Thymus (tissue), 11 donors: ENCODE data around the gene ZNF581. TPM values are rescaled to one million over a fixed set of nuclear protein-coding genes. Genes with fewer than 3 reads are reported as not detected.
A peak's percentile ranks its signal among the peaks of the same experiment; 100 is the strongest.

Source experiments
- DNase-seq, 9 donors: peaks; one replicate each; pipeline ENCODE4 v3.0.0-alpha.2; 2013; ENCODE audit warnings: low spot score in 9 of 9, low read depth in 6 of 9, missing footprints in 1 of 9
- H3K27ac ChIP-seq, 2 donors: one replicate each; pipeline ENCODE4 v1.5.1; 2013; ENCODE audit warnings: control low read depth in 1 of 2, low read depth in 1 of 2, low read length in 1 of 2, mild to moderate bottlenecking in 1 of 2, moderate library complexity in 1 of 2
- H3K27me3 ChIP-seq, 2 donors: one replicate each; pipeline ENCODE4 v1.5.1; 2013; ENCODE audit warnings: low read length in 1 of 2; ENCODE audit not compliant: control insufficient read depth in 2 of 2, insufficient read depth in 1 of 2
- H3K36me3 ChIP-seq, 2 donors: one replicate each; pipeline ENCODE4 v1.5.1; 2013; ENCODE audit warnings: low read length in 1 of 2, mild to moderate bottlenecking in 1 of 2, moderate library complexity in 1 of 2; ENCODE audit not compliant: control insufficient read depth in 2 of 2, insufficient read depth in 2 of 2
- H3K4me1 ChIP-seq, 2 donors: one replicate each; pipeline ENCODE4 v1.5.1; 2013; ENCODE audit warnings: low read length in 2 of 2; ENCODE audit not compliant: control insufficient read depth in 2 of 2, insufficient read depth in 2 of 2
- H3K4me3 ChIP-seq, 2 donors: one replicate each; pipeline ENCODE4 v1.5.1; 2013; ENCODE audit warnings: low read length in 2 of 2, control low read depth in 1 of 2, mild to moderate bottlenecking in 1 of 2
- H3K9me3 ChIP-seq, 2 donors: one replicate each; pipeline ENCODE4 v1.5.1; 2013; ENCODE audit warnings: low read length in 1 of 2, mild to moderate bottlenecking in 1 of 2; ENCODE audit not compliant: control insufficient read depth in 2 of 2, insufficient read depth in 1 of 2
- WGBS: extraction: QIAGEN DNeasy Blood & Tissue Kit; methylation state at CpG from one replicate; pipeline ENCODE4 v1.1.7; 2013; 5-methylcytosine and 5-hydroxymethylcytosine counted together
- polyA plus RNA-seq: library from polyadenylated mRNA; stranded (reverse); fragments of 200-250 nt; gene quantifications from one replicate; pipeline ENCODE4 v1.2.3, GENCODE V29; 2013
- total RNA-seq: library from RNA; stranded (reverse); fragments of 120-200 nt; gene quantifications from one replicate; pipeline ENCODE4 v1.2.4, GENCODE V29; 2013
- donor health status: healthy.

ZNF581 gene
- total and polyA plus RNA-seq, 2 donors: 19.0 to 22.9 TPM

DNA sequence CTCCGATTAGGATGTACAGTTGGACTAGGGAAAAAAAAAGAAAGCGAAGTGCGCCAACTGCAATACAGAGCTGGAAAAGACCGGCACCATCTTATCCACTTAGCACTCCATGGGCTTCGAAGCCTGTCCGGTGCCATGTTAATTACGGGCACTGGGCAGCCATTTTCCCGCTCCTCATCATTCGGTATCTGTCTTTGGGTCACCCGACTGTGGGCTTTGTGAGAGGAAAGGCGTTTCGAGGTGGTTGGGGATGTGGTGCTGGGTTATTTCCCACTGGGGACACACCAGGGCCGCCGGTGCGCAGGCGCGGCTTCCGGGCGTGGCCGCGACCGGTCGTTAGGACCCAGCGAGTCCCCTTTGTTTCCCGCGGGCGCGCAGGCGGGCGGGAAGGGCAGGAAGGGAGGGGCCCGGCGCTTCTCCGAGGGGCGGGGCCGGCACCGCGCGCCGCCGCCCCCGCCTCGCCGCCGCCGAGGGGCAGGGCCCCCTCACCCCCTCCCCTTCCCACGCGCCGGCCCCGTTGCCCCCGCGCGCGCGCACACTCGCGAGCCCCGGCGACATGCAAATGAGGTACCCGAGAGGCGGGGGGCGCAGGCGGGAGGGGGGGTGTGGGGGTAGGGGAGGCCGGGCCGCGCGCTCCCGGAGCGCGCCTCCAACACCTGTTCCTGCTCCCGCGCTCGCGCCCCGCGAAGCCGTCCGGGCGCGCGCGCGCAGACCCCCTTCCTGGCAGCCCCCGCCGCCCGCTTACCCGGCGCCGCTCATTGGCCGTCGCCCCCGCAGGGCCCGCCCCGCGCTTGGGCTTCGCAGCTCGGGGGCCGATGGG is 43.4 kb upstream of the ZNF581 start, which contains the start of gene ZNF524:
Gene ZNF524 (plus strand): TSS at position 447 of the 820 bp plus-strand sequence. CDS start 1,825 bp downstream, outside the sequence.
- under 1% methylated on average over 95 of the region's 97 CpGs for WGBS
- Histone ChIP-seq H3K4me1 (peaks cover 12 to 34% of the 10 kb centered on the region in 2 donors), H3K36me3 (peaks cover 21 to 23% of the 10 kb centered on the region in 2 donors), H3K9me3 (peaks cover 0 to 7% of the 10 kb centered on the region in 2 donors), H3K4me3 (peak within 1 kb of the TSS; percentile 75 to 92), H3K27me3 (no peaks in the 10 kb centered on the region), H3K27ac (peak within 1 kb of the TSS; percentile 95 to 100)
- peak; percentile 92 to 99 (median 96) for DNase-seq

DNA sequence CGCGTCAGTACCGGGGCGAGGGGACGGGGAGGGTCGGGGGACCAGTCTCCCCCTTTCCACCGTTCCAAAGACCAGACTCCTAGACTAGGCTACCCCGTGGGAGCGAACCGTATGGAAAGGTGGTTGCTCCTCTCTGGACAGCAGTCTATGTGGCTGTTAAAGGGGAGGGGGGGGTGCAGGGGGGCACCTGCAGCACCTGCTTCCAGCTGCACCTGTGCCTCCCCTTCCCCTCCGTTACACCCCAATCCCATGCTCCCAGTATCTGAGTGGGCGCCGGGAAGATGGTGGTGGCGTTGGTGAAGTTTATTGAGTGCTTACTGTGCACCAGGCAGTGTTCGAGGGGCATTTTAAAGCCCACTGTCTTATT is 42.8 kb upstream of the ZNF581 start:
- Histone ChIP-seq H3K27me3 (no peaks in the 10 kb centered on the region), H3K36me3 (peaks cover 16 to 19% of the 10 kb centered on the region in 2 donors), H3K4me3 (peak overlapping the region; percentile 61 to 75), H3K9me3 (peaks cover 0 to 7% of the 10 kb centered on the region in 2 donors), H3K4me1 (peaks cover 12 to 34% of the 10 kb centered on the region in 2 donors), H3K27ac (peak overlapping the region; percentile 95 to 97)
- peak in 1 of 9 donors; percentile 13 for DNase-seq
- WGBS: 5% methylated on average over 15 of the region's 15 CpGs

DNA sequence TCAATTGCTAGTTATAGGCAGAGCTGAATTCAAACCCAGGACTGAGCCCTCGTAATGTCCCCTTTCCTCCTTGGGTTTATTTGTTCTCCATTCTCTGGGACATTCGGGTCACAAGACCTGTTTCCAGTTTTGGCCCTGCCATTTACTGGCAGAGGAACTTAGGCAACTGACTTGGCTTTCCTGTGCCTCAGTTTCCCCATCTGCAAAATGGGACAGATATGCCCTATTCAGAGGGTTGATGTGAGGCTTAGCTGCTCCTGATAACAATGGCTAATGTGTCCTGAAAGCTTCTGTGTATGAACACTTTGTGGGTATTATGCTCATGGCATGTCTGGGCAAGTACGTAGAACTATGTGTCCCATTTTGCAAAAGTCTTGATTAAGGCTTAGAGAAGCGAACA is 42.4 kb upstream of the ZNF581 start:
- no peaks in the 10 kb centered on the region for H3K27me3 ChIP-seq
- H3K4me1 ChIP-seq: peaks cover 12 to 38% of the 10 kb centered on the region in 2 donors
- 89% methylated on average over 4 of the region's 4 CpGs for WGBS
- H3K27ac ChIP-seq: peak overlapping the region; percentile 95 to 97
- H3K4me3 ChIP-seq: peak overlapping the region; percentile 61 to 75
- DNase-seq: no peak
- peaks cover 11 to 15% of the 10 kb centered on the region in 2 donors for H3K36me3 ChIP-seq
- peaks cover 0 to 7% of the 10 kb centered on the region in 2 donors for H3K9me3 ChIP-seq

DNA sequence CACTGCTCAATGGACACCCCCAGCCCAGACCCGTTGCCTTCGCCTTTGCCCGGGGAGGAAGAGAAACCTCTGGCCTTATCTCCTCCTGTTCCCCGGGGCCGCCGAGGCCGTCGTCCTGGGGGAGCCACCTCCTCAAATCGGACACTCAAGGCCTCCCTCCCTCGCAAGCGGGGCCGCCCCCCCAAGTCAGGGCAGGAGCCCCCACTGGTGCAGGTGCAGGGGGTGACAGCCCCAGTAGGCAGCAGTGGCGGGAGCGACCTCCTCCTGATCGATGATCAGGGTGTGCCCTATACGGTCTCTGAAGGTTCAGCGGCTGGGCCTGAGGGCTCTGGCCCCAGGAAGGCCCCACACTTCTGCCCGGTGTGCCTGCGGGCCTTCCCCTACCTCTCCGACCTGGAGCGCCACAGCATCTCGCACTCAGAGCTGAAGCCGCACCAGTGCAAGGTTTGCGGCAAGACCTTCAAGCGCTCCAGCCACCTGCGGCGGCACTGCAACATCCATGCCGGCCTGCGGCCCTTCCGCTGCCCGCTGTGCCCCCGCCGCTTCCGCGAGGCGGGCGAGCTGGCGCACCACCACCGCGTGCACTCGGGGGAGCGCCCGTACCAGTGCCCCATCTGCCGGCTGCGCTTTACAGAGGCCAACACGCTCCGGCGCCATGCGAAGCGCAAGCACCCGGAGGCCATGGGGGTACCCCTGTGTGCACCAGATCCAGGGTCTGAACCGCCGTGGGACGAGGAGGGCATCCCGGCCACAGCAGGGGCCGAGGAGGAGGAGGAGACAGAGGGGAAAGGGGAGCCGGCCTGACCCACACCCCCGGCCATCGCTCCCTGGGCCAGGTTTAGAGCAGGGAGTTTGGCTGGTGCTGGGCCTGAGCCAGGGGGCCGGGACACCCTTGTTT is 41.1 kb upstream of the ZNF581 start:
- H3K36me3 ChIP-seq: peaks cover 1 to 7% of the 10 kb centered on the region in 2 donors
- H3K4me3 ChIP-seq: no peak overlapping the region
- peaks cover 0 to 7% of the 10 kb centered on the region in 2 donors for H3K9me3 ChIP-seq
- peaks cover 16 to 49% of the 10 kb centered on the region in 2 donors for H3K4me1 ChIP-seq
- 99% methylated on average over 60 of the region's 60 CpGs for WGBS
- no peak overlapping the region for H3K27ac ChIP-seq
- DNase-seq: no peak
- H3K27me3 ChIP-seq: no peaks in the 10 kb centered on the region

DNA sequence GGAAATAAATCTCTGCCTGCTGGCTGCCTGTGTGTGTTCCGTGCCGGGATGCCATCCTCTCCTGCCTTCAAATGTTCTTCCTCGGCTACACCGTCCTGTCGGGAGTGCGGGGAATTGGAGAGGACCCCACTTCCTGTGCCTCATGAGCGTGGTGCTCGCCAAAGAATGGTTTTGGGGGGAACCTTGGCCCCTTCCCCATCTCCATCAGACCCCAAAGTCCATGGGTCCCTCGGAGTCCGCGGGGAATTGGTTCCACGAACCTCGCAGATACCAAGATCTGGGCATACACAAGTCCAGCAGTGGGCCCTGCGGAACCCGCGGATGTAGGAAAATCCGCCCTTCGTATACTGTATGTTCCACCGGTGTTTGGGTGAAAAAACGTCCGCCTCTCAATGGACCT is 40.3 kb upstream of the ZNF581 start:
- WGBS: 98% methylated on average over 21 of the region's 21 CpGs

DNA sequence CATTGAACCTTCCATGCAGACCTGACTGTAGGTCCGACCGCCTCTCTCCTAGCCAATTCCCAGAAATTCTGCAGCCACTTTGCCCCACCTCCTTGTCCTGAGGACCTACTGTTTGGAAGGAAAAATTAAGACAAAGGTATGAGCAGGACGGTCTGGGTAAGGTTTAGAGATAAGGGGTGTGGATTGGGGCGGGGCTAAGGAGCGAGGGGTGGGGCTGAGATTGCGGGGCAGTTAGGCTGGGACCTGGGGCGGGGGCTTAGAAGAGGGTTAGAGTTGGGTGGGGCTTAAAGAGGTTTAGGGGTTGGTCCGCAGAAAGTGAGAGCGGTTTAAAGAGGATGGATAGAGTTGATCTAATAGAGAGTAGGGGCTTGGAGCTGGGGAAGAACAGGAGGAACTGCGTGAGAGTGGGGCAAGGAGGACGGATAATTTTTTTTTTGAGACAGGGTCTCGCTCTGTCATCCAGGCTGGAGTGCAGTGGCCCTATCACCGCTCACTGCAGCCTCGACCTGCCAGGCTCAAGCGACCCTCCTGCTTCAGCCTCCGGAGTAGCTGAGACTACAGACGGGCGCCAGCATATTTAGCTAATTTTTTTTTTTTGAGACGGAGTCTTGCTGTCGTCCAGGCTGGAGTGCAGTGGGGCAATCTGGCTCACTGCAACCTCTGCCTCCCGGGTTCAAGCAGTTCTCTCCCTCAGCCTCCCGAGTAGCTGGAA is 39.7 kb upstream of the ZNF581 start:
- H3K27me3 ChIP-seq: no peaks in the 10 kb centered on the region
- no peak overlapping the region for H3K4me3 ChIP-seq
- H3K27ac ChIP-seq: no peak overlapping the region
- H3K4me1 ChIP-seq: peaks cover 16 to 46% of the 10 kb centered on the region in 2 donors
- WGBS: 92% methylated on average over 22 of the region's 22 CpGs
- peaks cover 0 to 4% of the 10 kb centered on the region in 2 donors for H3K36me3 ChIP-seq
- no peak for DNase-seq
- H3K9me3 ChIP-seq: peaks cover 0 to 7% of the 10 kb centered on the region in 2 donors

More for the DNA sequence above, 40.3 kb upstream of the ZNF581 start:
- Histone ChIP-seq H3K4me3 (no peak overlapping the region), H3K36me3 (peaks cover 0 to 4% of the 10 kb centered on the region in 2 donors), H3K9me3 (peaks cover 0 to 7% of the 10 kb centered on the region in 2 donors), H3K27me3 (no peaks in the 10 kb centered on the region), H3K4me1 (peaks cover 16 to 49% of the 10 kb centered on the region in 2 donors), H3K27ac (no peak overlapping the region)
- no peak for DNase-seq

DNA sequence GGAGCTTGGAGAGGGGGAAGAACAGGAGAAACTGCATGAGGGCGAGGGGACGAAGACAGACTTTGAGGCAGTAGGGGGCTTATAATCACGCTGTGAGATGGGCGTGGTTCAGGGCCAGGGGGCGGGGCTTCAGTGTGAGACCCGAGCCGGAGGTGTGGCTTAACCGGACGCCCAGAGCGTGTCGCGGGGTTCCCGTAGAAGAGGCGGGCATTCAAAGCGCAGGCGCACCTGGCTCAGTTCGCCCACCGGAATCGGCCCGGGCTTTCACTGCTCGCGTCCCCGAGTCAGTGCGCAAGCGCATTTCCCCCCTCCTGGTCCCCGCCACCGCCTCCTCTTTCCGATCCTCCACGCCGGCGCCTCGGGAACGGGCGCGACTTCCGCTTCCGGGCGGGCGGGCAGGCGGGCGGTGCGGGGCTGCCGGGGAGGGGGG is 38.2 kb upstream of the ZNF581 start:
- peak; percentile 87 to 98 (median 92) for DNase-seq
- Histone ChIP-seq H3K4me3 (peak overlapping the region; percentile 56 to 87), H3K4me1 (peaks cover 16 to 44% of the 10 kb centered on the region in 2 donors), H3K9me3 (no peaks in the 10 kb centered on the region), H3K27ac (peak overlapping the region; percentile 86 to 97), H3K36me3 (peaks cover 8 to 11% of the 10 kb centered on the region in 2 donors), H3K27me3 (no peaks in the 10 kb centered on the region)
- WGBS: 2% methylated on average over 43 of the region's 43 CpGs

DNA sequence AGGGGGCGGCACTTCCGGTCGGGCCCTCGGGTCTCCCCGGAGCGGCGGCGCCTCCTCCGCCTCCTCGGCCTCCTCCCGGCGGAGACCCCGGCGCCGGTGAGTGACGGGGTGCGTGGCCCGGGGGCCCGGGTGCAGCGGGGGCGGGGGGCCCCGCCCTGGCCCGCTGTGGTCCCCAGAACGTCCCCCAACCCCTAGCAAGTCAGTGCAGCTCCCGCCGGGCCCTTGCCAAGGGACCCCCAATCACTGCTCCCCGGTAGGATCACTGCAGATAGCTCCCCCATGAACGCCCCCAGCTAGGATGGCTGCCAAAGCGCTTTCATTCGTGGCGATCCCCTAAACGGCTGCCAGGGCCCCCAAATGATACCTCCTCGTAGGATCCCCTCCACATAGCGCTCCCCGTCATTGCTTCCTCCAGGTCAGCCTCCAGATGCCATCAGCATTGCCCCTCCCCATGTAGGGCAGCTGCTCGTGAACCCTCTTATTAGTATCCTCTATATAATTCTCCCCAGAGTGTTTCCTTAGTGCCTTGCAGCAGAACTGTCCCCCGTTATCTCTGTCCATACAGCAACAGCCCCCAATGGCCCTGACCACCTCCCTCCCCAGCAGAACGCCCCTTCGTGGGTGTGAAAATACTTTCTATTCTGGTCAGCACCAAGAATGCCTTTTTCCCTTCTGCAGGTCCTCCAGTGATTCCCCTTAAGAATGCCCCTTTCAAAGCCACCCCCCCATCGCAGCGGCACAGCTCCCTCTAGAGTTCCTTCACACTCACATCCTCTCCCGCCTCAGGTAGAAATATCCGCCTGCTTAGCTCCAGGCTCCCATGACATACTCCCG is 37.6 kb upstream of the ZNF581 start, which contains the start of gene ZNF865:
Gene ZNF865 (plus strand): TSS at position 11 of the 834 bp plus-strand sequence. CDS start 7,972 bp downstream, outside the sequence.
- DNase-seq: peak in 6 of 9 donors; percentile 49 to 86 (median 70)
- H3K4me1 ChIP-seq: peaks cover 15 to 40% of the 10 kb centered on the region in 2 donors
- H3K36me3 ChIP-seq: peaks cover 11 to 12% of the 10 kb centered on the region in 2 donors
- peak within 1 kb of the TSS; percentile 81 to 87 for H3K4me3 ChIP-seq
- no peaks in the 10 kb centered on the region for H3K9me3 ChIP-seq
- no peaks in the 10 kb centered on the region for H3K27me3 ChIP-seq
- WGBS: under 1% methylated on average over 44 of the region's 44 CpGs
- peak within 1 kb of the TSS; percentile 86 to 97 for H3K27ac ChIP-seq
